H1 (cell line): ENCODE measurements around the gene ADPRHL1. TPM values are rescaled to one million over a fixed set of nuclear protein-coding genes. Genes with fewer than 3 reads are reported as not detected.

ENCODE experiments used
- CTCF ChIA-PET: fragments of 300-600 bp; sonication (Branson Sonifier 250); formaldehyde crosslinking; loops from one replicate; lab custom pipeline; 2021; ENCODE audit not compliant: partially characterized antibody; lab: Charles Lee
- POLR2A ChIA-PET: fragments of 300-600 bp; sonication (Branson Sonifier 250); formaldehyde crosslinking; loops from one replicate; lab custom pipeline; 2021; ENCODE audit warnings: inconsistent platforms; ENCODE audit not compliant: partially characterized antibody; lab: Charles Lee
- DNase-seq, 2 experiments: peaks; one replicate each; pipeline versions ENCODE4 v3.0.0 to v3.0.0-alpha.2; 2010 to 2022; ENCODE audit warnings: low spot score in 2 of 2, low read depth in 1 of 2, mixed read lengths in 1 of 2
- FAIRE-seq: peaks from 2 replicates; lab custom pipeline; 2011; peaks lifted over from hg19 to GRCh38; lab: Jason Lieb, UNC
- H2AFZ ChIP-seq: 2 replicates; pipeline ENCODE4 v1.8.1; 2012; ENCODE audit warnings: low read length, inconsistent platforms
- H2AK5ac ChIP-seq: 2 replicates; pipeline ENCODE4 v1.6.1; 2013; ENCODE audit warnings: low read depth, low read length
- H2BK120ac ChIP-seq: replicated peaks from 2 replicates; pipeline ENCODE3; 2013; ENCODE audit warnings: low read depth, low read length, inconsistent platforms
- H2BK12ac ChIP-seq: 2 replicates; pipeline ENCODE4 v1.6.1; 2013; ENCODE audit warnings: low read depth, low read length
- H2BK15ac ChIP-seq: 2 replicates; pipeline ENCODE4 v1.6.1; 2013; ENCODE audit warnings: low read length
- H2BK20ac ChIP-seq: 2 replicates; pipeline ENCODE4 v1.6.1; 2013; ENCODE audit warnings: low read length
- H2BK5ac ChIP-seq: 2 replicates; pipeline ENCODE4 v1.6.1; 2013; ENCODE audit warnings: low read depth, low read length
- H3K14ac ChIP-seq: 2 replicates; pipeline ENCODE4 v1.6.1; 2013; ENCODE audit warnings: inconsistent platforms; ENCODE audit not compliant: insufficient read length
- H3K18ac ChIP-seq: 2 replicates; pipeline ENCODE4 v1.6.1; 2013; ENCODE audit warnings: low read length; ENCODE audit errors: extremely low read depth
- H3K23ac ChIP-seq: 2 replicates; pipeline ENCODE4 v1.6.1; 2013; ENCODE audit warnings: inconsistent platforms; ENCODE audit not compliant: insufficient read length
- H3K23me2 ChIP-seq: 2 replicates; pipeline ENCODE4 v1.6.1; 2013; ENCODE audit warnings: low read depth, low read length
- H3K27ac ChIP-seq: 2 replicates; pipeline ENCODE4 v1.6.1; 2011; ENCODE audit warnings: low read depth, low read length, inconsistent platforms
- H3K27me3 ChIP-seq, 4 experiments: replicated peaks in 1 of 4; 1 replicate in 1 of 4; 2 replicates in 3 of 4; pipeline versions ENCODE4 v1.6.1 to v1.8.1; 2011 to 2013; ENCODE audit warnings: low read length in 3 of 4, mild to moderate bottlenecking in 3 of 4, inconsistent platforms in 2 of 4, mixed read lengths in 2 of 4, moderate library complexity in 1 of 4; ENCODE audit not compliant: control insufficient read depth in 3 of 4, insufficient read depth in 3 of 4; ENCODE audit errors: extremely low read depth in 1 of 4
- H3K36me3 ChIP-seq, 4 experiments: 2 replicates each; pipeline versions ENCODE4 v1.6.1 to v1.8.1; 2011 to 2013; ENCODE audit warnings: mild to moderate bottlenecking in 4 of 4, low read length in 3 of 4, moderate library complexity in 2 of 4, control low read depth in 1 of 4, inconsistent platforms in 1 of 4; ENCODE audit not compliant: insufficient read depth in 4 of 4, control insufficient read depth in 2 of 4
- H3K4ac ChIP-seq: replicated peaks from 2 replicates; pipeline ENCODE3; 2013; ENCODE audit warnings: low read length, low read depth, mixed read lengths, inconsistent platforms; ENCODE audit not compliant: insufficient read length
- H3K4me1 ChIP-seq, 4 experiments: replicated peaks in 1 of 4; 1 replicate in 1 of 4; 2 replicates in 3 of 4; pipeline versions ENCODE4 v1.6.1 to v1.8.1; 2011 to 2013; ENCODE audit warnings: low read length in 3 of 4, inconsistent platforms in 2 of 4, mixed read lengths in 1 of 4; ENCODE audit not compliant: insufficient read depth in 4 of 4, control insufficient read depth in 3 of 4
- H3K4me2 ChIP-seq, 2 experiments: 2 replicates each; pipeline versions ENCODE4 v1.6.1 to v1.8.1; 2011 to 2013; ENCODE audit warnings: low read depth in 2 of 2, low read length in 2 of 2, control low read depth in 1 of 2, inconsistent platforms in 1 of 2, mild to moderate bottlenecking in 1 of 2; ENCODE audit not compliant: insufficient read depth in 1 of 2
- H3K4me3 ChIP-seq, 4 experiments: fragments of 200-600, 300-600 bp in 1 of 4; sonication (generic), shearing (Covaris generic), sonication (Bioruptor Twin) in 1 of 4; 2 replicates each; pipeline versions ENCODE4 v1.5.1 to v1.8.1; 2011 to 2016; ENCODE audit warnings: low read length in 4 of 4, low read depth in 3 of 4, control low read depth in 2 of 4, inconsistent platforms in 2 of 4, mild to moderate bottlenecking in 2 of 4, mixed read lengths in 1 of 4, moderate library complexity in 1 of 4; ENCODE audit not compliant: insufficient read depth in 2 of 4; ENCODE audit errors: extremely low read depth in 1 of 4
- H3K56ac ChIP-seq: replicated peaks from 2 replicates; pipeline ENCODE3; 2013; ENCODE audit warnings: low read depth, mild to moderate bottlenecking, mixed read lengths, low read length, inconsistent platforms; ENCODE audit not compliant: insufficient read length
- H3K79me1 ChIP-seq: 2 replicates; pipeline ENCODE4 v1.6.1; 2013; ENCODE audit warnings: low read depth, low read length, control low read depth
- H3K79me2 ChIP-seq, 2 experiments: 2 replicates each; pipeline versions ENCODE4 v1.6.1 to v1.8.1; 2012 to 2013; ENCODE audit warnings: low read length in 2 of 2, mild to moderate bottlenecking in 2 of 2, inconsistent platforms in 1 of 2; ENCODE audit not compliant: insufficient read depth in 2 of 2, control insufficient read depth in 1 of 2
- H3K9ac ChIP-seq, 4 experiments: replicated peaks in 1 of 4; 1 replicate in 1 of 4; 2 replicates in 3 of 4; pipeline versions ENCODE4 v1.6.1 to v1.8.1; 2011 to 2013; ENCODE audit warnings: low read depth in 3 of 4, low read length in 3 of 4, control low read depth in 2 of 4, mild to moderate bottlenecking in 2 of 4, moderate library complexity in 2 of 4, inconsistent platforms in 1 of 4; ENCODE audit errors: extremely low read depth in 1 of 4
- H3K9me3 ChIP-seq, 2 experiments: 2 replicates each; pipeline versions ENCODE4 v1.6.1 to v1.8.1; 2012 to 2013; ENCODE audit warnings: mild to moderate bottlenecking in 2 of 2, moderate library complexity in 2 of 2, control low read depth in 1 of 2, inconsistent platforms in 1 of 2, low read depth in 1 of 2, low read length in 1 of 2, mixed read lengths in 1 of 2; ENCODE audit not compliant: insufficient read depth in 2 of 2
- H4K20me1 ChIP-seq, 2 experiments: replicated peaks in 1 of 2; 2 replicates each; pipeline versions ENCODE3 to v1.8.1; 2011 to 2013; ENCODE audit warnings: inconsistent platforms in 2 of 2, low read length in 2 of 2, mild to moderate bottlenecking in 1 of 2; ENCODE audit not compliant: insufficient read depth in 2 of 2, control insufficient read depth in 1 of 2
- H4K5ac ChIP-seq: 2 replicates; pipeline ENCODE4 v1.6.1; 2013; ENCODE audit warnings: low read length, low read depth, mixed read lengths, inconsistent platforms; ENCODE audit not compliant: insufficient read length
- H4K8ac ChIP-seq: 2 replicates; pipeline ENCODE4 v1.8.0; 2013; ENCODE audit warnings: mild to moderate bottlenecking, moderate library complexity, low read length, inconsistent platforms; ENCODE audit not compliant: insufficient read depth; ENCODE audit errors: extremely low read depth
- H4K91ac ChIP-seq: replicated peaks from 2 replicates; pipeline ENCODE3; 2013; ENCODE audit warnings: low read length, mixed read lengths, inconsistent platforms; ENCODE audit not compliant: insufficient read length
- BACH1 ChIP-seq: IDR thresholded peaks from 2 replicates; pipeline ENCODE4 v1.6.1; 2012; ENCODE audit warnings: low read length, improper control_type of control experiment
- CBX5 ChIP-seq: fragments of 300-800, 300-1000 bp; sonication (generic); IDR thresholded peaks from 2 replicates; pipeline ENCODE4 v1.7.1; 2016; ENCODE audit warnings: antibody characterized with exemption, low read length, low read depth
- CREB1 ChIP-seq: IDR thresholded peaks from 2 replicates; pipeline ENCODE4 v1.6.1; 2012; ENCODE audit warnings: inconsistent platforms
- EP300 ChIP-seq, 2 experiments: IDR thresholded peaks; 1 replicate in 1 of 2; 2 replicates in 1 of 2; pipeline ENCODE4 v1.6.1; 2011 to 2012; ENCODE audit warnings: low read depth in 2 of 2, low read length in 2 of 2, mild to moderate bottlenecking in 2 of 2, borderline replicate concordance in 1 of 2, inconsistent platforms in 1 of 2, moderate library complexity in 1 of 2
- GTF2F1 ChIP-seq: IDR thresholded peaks from 2 replicates; pipeline ENCODE4 v1.6.1; 2012; ENCODE audit warnings: low read depth, low read length, improper control_type of control experiment, borderline replicate concordance
- KDM1A ChIP-seq: fragments of 200-600, 300-600 bp; sonication (generic); IDR thresholded peaks from 2 replicates; pipeline ENCODE4 v1.7.1; 2016; ENCODE audit warnings: mild to moderate bottlenecking, low read length, borderline replicate concordance
- MAX ChIP-seq: IDR thresholded peaks from 2 replicates; pipeline ENCODE4 v1.6.1; 2012; ENCODE audit warnings: inconsistent platforms
- POLR2AphosphoS5 ChIP-seq: IDR thresholded peaks from 2 replicates; pipeline ENCODE4 v1.6.1; 2011; ENCODE audit warnings: low read depth, low read length
- RFX5 ChIP-seq: IDR thresholded peaks from 2 replicates; pipeline ENCODE4 v1.6.1; 2011; ENCODE audit warnings: low read depth, low read length, improper control_type of control experiment, borderline replicate concordance
- SAP30 ChIP-seq: fragments of 300-600 bp; sonication (generic); IDR thresholded peaks from 2 replicates; pipeline ENCODE4 v1.7.1; 2012; ENCODE audit warnings: low read length, moderate library complexity, mild to moderate bottlenecking, inconsistent platforms; ENCODE audit not compliant: insufficient read depth, insufficient replicate concordance
- SRF ChIP-seq: IDR thresholded peaks from 2 replicates; pipeline ENCODE4 v1.6.1; 2011; ENCODE audit warnings: mild to moderate bottlenecking, low read depth, low read length, moderate library complexity
- TBP ChIP-seq: IDR thresholded peaks from 2 replicates; pipeline ENCODE4 v1.6.1; 2011; ENCODE audit warnings: low read depth, low read length, improper control_type of control experiment
- TEAD4 ChIP-seq: IDR thresholded peaks from 2 replicates; pipeline ENCODE4 v1.6.1; 2012; ENCODE audit warnings: low read depth, low read length, inconsistent platforms, mixed read lengths
- WGBS, 2 experiments: shearing (Covaris generic) in 1 of 2; methylation state at CpG; one replicate each; pipeline versions ENCODE4 v1.1.6 to v1.1.7; 2013 to 2015; ENCODE audit warnings: low lambda C conversion rate in 2 of 2, mixed read lengths in 2 of 2, inconsistent platforms in 1 of 2, low coverage in 1 of 2, missing lambda C conversion rate in 1 of 2; ENCODE audit not compliant: insufficient replicate concordance in 2 of 2, insufficient coverage in 1 of 2, insufficient read length in 1 of 2; ENCODE audit errors: extremely low coverage in 1 of 2, missing lambda C conversion rate in 1 of 2; 5-methylcytosine and 5-hydroxymethylcytosine counted together
- polyA plus RNA-seq, 7 experiments: library from polyadenylated mRNA; depleted of rRNA in 3 of 7; stranded (reverse) in 5 of 7; unstranded in 2 of 7; fragments of >200 nt in 5 of 7; fragments of 200-250 nt in 2 of 7; gene quantifications; 1 replicate in 5 of 7; 2 replicates in 1 of 7; 4 replicates in 1 of 7; pipeline versions ENCODE4 v1.2.1 to v1.2.3, GENCODE V29; 2011 to 2013; ENCODE audit warnings: missing spikeins in 2 of 7, mixed read lengths in 2 of 7
- total RNA-seq: library from RNA; stranded (reverse); fragmentation: NEBNext Ultra II Directional; extraction: Animal tissue kit (Norgen Biotek cat#: 25700); gene quantifications from 2 replicates; pipeline ENCODE4 v1.2.1, GENCODE V29; 2021

Gene ADPRHL1
- total and polyA plus RNA-seq, 2 of the 8 experiments (the other 6 are each of a cell fraction or from before 2014, with no cell fraction given): 0.74 to 1.7 TPM

GRCh38 chr13:113404723-113405471 is 48.4 kb downstream of the ADPRHL1 start:
- H2BK12ac ChIP-seq: no peak overlapping the region
- H3K9me3 ChIP-seq: no peaks in the 10 kb centered on the region; a peak in 1 of 4 replicates
- no peak for DNase-seq
- H4K5ac ChIP-seq: no peak overlapping the region
- no peak overlapping the region for H3K4me3 ChIP-seq
- no peak overlapping the region for H2BK120ac ChIP-seq
- H2BK20ac ChIP-seq: no peak overlapping the region
- H4K20me1 ChIP-seq: no peaks in the 10 kb centered on the region
- peak overlapping the region; percentile 68; the same call in 1 of the 2 replicates for H4K8ac ChIP-seq
- no peak overlapping the region for H3K23ac ChIP-seq
- no peak overlapping the region for H3K14ac ChIP-seq
- H2AK5ac ChIP-seq: no peak overlapping the region
- 91% methylated on average over 34 of the region's 34 CpGs; no CpG with 5 or more reads in 1 of the 2 experiments for WGBS, 2 experiments
- no peak overlapping the region for H3K56ac ChIP-seq
- H2BK15ac ChIP-seq: no peak overlapping the region
- H3K27me3 ChIP-seq: no peaks in the 10 kb centered on the region
- H2AFZ ChIP-seq: no peak overlapping the region
- no peak overlapping the region for H3K4ac ChIP-seq
- no peak overlapping the region for H3K4me2 ChIP-seq
- no peaks in the 10 kb centered on the region for H3K36me3 ChIP-seq
- H3K18ac ChIP-seq: no peak overlapping the region; the same call in 1 of the 2 replicates
- no peaks in the 10 kb centered on the region for H3K23me2 ChIP-seq
- no peaks in the 10 kb centered on the region for H3K79me2 ChIP-seq
- ChIA-PET POLR2A (no interaction called here), CTCF (no interaction called here)
- FAIRE-seq: no peak
- no peak overlapping the region for H3K27ac ChIP-seq
- H3K79me1 ChIP-seq: no peaks in the 10 kb centered on the region
- no peak overlapping the region for H4K91ac ChIP-seq
- no peaks in the 10 kb centered on the region; a peak in 1 of 7 replicates for H3K4me1 ChIP-seq
- no peak overlapping the region for H2BK5ac ChIP-seq
- no peak overlapping the region for H3K9ac ChIP-seq
- TF ChIP-seq POLR2AphosphoS5 (no peak), SRF (no peak), TBP (no peak), KDM1A (no peak), BACH1 (no peak), EP300 (IDR thresholded peaks at IDR 0.05; ENCODE audit: borderline replicate concordance in 1 of 2, low read depth in 2 of 2, low read length in 2 of 2) (no peak), CREB1 (no peak), CBX5 (no peak), SAP30 (no peak), MAX (no peak), TEAD4 (no peak), GTF2F1 (no peak), RFX5 (no peak)
